Peyer's patch (tissue), 4 donors: ENCODE results near the gene KCNN1. TPM values are rescaled to one million over a fixed set of nuclear protein-coding genes. Genes with fewer than 3 reads are reported as not detected.

Experiments used
- DNase-seq, 3 donors: peaks; one replicate each; pipeline ENCODE4 v3.0.0-alpha.2; 2017 to 2019
- H3K27ac ChIP-seq, 4 donors: fragments of 200-600 bp; sonication (generic); one replicate each; pipeline ENCODE4 v1.5.1; 2016 to 2019
- H3K27me3 ChIP-seq, 2 donors: fragments of 200-600 bp; sonication (generic); one replicate each; pipeline ENCODE4 v1.5.1; 2019
- H3K36me3 ChIP-seq, 3 donors: fragments of 200-600 bp; sonication (generic); one replicate each; pipeline ENCODE4 v1.5.1; 2016 to 2019
- H3K4me1 ChIP-seq, 4 donors: fragments of 200-600 bp; sonication (generic); one replicate each; pipeline ENCODE4 v1.5.1; 2016 to 2019
- H3K4me3 ChIP-seq, 4 donors: fragments of 200-600 bp; sonication (generic); 1 replicate in 3 of 4; 2 replicates in 1 of 4; pipeline ENCODE4 v1.5.1; 2016 to 2019; ENCODE audit warnings: mild to moderate bottlenecking in 1 of 4
- H3K9me3 ChIP-seq, 4 donors: fragments of 200-600 bp; sonication (generic); one replicate each; pipeline ENCODE4 v1.5.1; 2016 to 2019; ENCODE audit warnings: mild to moderate bottlenecking in 1 of 4
- POLR2A ChIP-seq, 2 donors: fragments of 450-650 bp; IDR thresholded peaks; one replicate each; pipeline ENCODE4 v1.5.1; 2017; ENCODE audit warnings: antibody characterized with exemption in 2 of 2, mild to moderate bottlenecking in 2 of 2, moderate library complexity in 2 of 2
- total RNA-seq, 4 donors: library from RNA; depleted of rRNA; stranded (reverse); fragments of >200 nt; gene quantifications; one replicate each; pipeline ENCODE4 v1.1.0, GENCODE V29; 2016
- TF ChIP-seq, protein P1 (sequence below), 6 experiments: fragments of 450-650 bp in 4 of 6; fragments of 200-600 bp in 2 of 6; sonication (generic) in 1 of 6; IDR thresholded peaks; one replicate each; pipeline ENCODE4 v1.5.1; 2017 to 2019; ENCODE audit warnings: antibody characterized with exemption in 6 of 6, mild to moderate bottlenecking in 3 of 6, moderate library complexity in 1 of 6

Gene KCNN1
- total RNA-seq, 4 donors from 2014 or later = not detected

DNA sequence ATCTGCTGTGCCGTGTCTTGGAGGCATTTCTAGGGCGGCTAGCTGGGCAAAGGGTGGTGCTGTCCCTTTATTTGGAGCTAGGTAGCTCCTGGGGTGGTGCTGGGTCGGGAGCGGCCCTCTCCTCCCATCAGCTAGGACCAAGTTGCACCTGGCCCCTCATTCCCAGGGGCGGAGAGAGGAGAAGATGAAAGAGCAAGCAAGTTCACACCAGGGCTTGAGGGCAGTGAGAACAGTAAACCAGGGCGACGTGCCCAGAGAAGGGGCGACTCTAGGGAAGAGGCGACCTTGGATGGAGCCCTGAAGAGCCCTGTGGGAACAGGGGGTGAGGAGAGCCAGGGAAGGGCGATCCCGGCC is 17.0 kb upstream of the KCNN1 start:
- Histone ChIP-seq H3K27ac (no peak overlapping the region), H3K4me3 (no peak overlapping the region), H3K27me3 (peaks cover 0 to 40% of the 10 kb centered on the region in 2 donors), H3K9me3 (no peaks in the 10 kb centered on the region), H3K36me3 (no peaks in the 10 kb centered on the region), H3K4me1 (peaks cover 0 to 56% (median 40%) of the 10 kb centered on the region in 4 donors)
- DNase-seq = no peak
- TF ChIP-seq, protein P1, sequence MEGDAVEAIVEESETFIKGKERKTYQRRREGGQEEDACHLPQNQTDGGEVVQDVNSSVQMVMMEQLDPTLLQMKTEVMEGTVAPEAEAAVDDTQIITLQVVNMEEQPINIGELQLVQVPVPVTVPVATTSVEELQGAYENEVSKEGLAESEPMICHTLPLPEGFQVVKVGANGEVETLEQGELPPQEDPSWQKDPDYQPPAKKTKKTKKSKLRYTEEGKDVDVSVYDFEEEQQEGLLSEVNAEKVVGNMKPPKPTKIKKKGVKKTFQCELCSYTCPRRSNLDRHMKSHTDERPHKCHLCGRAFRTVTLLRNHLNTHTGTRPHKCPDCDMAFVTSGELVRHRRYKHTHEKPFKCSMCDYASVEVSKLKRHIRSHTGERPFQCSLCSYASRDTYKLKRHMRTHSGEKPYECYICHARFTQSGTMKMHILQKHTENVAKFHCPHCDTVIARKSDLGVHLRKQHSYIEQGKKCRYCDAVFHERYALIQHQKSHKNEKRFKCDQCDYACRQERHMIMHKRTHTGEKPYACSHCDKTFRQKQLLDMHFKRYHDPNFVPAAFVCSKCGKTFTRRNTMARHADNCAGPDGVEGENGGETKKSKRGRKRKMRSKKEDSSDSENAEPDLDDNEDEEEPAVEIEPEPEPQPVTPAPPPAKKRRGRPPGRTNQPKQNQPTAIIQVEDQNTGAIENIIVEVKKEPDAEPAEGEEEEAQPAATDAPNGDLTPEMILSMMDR (IDR thresholded peaks at IDR 0.05) = no peak
- TF ChIP-seq POLR2A (IDR thresholded peaks at IDR 0.05) = no peak

DNA sequence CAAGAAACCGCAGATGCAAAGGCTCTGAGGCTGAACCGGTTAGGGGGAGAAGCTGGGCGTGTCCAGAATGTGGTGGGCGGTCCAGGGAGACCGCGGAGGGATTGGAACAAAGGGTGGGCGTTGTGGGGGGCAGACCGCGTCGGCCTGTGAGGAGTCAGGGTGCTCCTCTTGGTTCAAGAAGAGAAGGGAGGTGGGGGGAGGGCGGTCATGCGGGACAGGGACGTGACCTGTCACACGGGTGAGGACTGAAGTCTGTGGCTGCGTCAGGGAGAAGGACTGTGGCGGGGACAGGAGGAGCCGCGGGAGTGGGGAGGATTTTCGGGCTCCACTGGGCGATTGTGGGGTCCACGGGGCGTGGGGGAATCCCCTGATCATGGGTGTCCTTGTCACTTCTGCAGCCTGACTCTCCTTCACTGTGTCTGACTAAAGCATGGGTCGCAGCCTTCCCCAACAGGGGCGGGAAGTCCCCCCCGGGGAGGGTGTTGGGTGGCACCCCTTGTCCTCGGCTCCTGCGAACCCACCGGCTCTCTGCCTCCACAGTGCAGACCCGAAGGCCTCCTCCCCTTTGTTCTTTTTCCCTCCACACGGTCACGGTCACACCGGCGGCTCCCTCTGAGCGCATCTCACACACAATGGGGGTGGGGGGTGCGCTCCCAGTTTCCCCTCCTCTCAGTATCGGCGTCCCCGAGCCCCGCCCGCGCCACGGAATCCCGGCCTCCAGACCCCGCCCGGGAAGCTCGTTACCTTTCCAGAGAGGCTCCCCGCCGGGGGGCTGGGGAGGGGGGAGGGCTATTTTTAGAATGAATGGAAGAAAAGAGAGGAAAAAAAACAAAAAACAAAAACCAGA is 16.4 kb upstream of the KCNN1 start:
- H3K36me3 ChIP-seq = no peaks in the 10 kb centered on the region
- peak in 1 of 3 donors; percentile 26 for DNase-seq
- H3K4me1 ChIP-seq = peaks cover 0 to 56% (median 40%) of the 10 kb centered on the region in 4 donors
- peaks cover 0 to 40% of the 10 kb centered on the region in 2 donors for H3K27me3 ChIP-seq
- no peaks in the 10 kb centered on the region for H3K9me3 ChIP-seq
- no peak overlapping the region for H3K27ac ChIP-seq
- peak overlapping the region in 1 of 4 donors; percentile 11 for H3K4me3 ChIP-seq
- TF ChIP-seq, protein P1 (IDR thresholded peaks at IDR 0.05) = no peak
- TF ChIP-seq POLR2A (IDR thresholded peaks at IDR 0.05) = no peak

DNA sequence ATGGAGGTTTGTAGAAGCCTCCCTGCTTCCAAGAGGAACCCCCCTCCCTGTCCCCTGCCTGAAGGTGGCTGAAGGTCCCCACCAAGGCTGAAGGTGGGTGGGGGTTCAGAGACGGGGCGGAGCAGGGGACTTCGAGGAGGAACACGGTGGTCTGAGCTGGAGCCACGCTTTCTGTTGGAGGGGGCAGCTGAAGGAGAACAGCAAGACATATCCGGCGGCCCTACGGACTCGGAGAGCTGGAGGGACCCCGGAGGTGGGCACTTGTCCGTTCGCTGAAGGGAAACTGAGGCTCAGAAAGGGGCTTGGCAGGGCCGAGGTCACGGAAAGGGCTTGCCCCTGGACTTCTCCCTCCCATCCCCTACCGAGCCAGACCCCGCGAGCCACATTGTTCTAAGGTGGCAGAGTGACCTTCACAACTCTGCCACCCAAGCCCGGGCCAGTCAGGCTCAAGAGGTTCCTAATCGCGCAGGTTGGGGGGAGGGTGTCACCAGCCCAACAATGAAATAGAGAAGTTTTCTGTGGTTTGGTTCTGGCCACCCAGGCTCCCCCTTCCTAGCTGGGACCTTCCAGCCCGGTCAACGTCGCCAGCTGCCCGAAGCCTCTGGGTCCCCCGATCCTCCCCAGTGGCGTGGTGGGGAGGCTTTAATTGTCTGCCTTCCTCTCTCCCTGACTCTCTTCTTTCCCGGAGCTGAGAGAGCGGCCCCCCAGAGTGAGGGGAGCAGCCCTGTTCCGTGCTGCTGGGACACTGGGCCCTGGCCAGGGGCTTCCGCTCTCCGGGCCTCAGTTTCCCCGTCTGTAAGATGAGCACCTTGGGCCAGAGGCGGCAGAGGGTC is 15.5 kb upstream of the KCNN1 start:
- Histone ChIP-seq H3K27me3 (peaks cover 0 to 40% of the 10 kb centered on the region in 2 donors), H3K27ac (no peak overlapping the region), H3K36me3 (no peaks in the 10 kb centered on the region), H3K4me3 (peak overlapping the region in 1 of 4 donors; percentile 4), H3K9me3 (no peaks in the 10 kb centered on the region), H3K4me1 (peaks cover 0 to 56% (median 40%) of the 10 kb centered on the region in 4 donors)
- DNase-seq = no peak
- TF ChIP-seq, protein P1 (IDR thresholded peaks at IDR 0.05) = no peak
- no peak for TF ChIP-seq POLR2A (IDR thresholded peaks at IDR 0.05)

DNA sequence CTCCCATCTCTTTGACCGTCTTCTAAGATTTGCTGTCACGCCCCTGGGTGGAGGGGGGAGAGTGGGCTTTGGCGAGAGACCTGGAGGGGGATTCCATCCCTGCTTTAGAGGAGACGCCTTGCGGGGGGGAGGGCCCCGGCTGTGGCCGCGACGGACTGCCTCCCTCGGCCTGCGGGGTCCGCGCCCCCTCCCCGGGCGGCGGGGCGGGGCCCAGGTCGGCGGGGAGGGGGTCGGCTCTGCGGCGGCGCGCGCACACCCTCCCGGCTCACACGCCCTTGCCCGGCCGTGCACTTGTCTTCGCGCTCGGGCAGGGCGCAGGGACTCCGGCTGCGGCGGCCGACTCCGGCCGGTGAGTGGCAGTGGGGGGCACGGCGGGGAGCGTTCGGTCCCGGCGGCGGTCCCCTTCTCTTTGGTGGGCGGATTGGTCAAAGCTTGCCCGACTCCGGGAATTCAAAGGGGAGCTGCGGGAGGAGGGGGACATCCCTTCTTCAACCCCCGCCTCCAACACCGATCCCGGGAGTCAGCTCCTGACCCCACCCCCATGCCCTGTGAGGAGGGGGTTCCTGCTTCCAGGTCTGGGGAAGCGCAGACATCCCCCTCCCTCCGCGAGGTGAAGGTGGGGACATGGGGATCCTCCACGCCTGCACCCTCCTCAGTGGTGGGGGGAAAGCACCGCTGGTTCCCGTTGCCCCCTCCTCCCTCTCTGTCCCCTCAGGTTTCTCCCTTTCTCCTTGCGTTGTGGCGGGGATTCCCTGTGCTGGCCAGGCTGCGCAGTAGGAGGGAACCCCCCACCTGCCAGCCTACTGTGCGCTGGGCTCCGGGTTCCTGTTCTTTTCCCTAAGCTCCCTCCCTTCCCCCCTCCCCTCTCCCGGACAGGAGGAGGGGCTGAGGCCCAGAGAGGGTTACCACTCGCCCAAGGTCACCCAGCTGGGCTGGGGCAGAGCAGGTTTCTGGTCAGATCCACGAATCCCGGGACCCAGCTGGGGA is 14.6 kb upstream of the KCNN1 start:
- Histone ChIP-seq H3K27me3 (peaks cover 0 to 40% of the 10 kb centered on the region in 2 donors), H3K36me3 (no peaks in the 10 kb centered on the region), H3K4me3 (peak overlapping the region in 1 of 4 donors; percentile 4)

More for the DNA sequence above, 14.6 kb upstream of the KCNN1 start:
- H3K9me3 ChIP-seq = no peaks in the 10 kb centered on the region
- H3K4me1 ChIP-seq = peaks cover 0 to 49% (median 38%) of the 10 kb centered on the region in 4 donors
- DNase-seq = no peak
- TF ChIP-seq, protein P1 (IDR thresholded peaks at IDR 0.05) = no peak
- no peak for TF ChIP-seq POLR2A (IDR thresholded peaks at IDR 0.05)
- no peak overlapping the region for H3K27ac ChIP-seq
